Measurements from ENCODE around the gene CD276.

The CD276 gene

GRCh38 chr15:73751511-73751898 is 67.3 kb downstream of the CD276 start:
- TF ChIP-seq CTCF (IDR thresholded peaks at IDR 0.05; ENCODE audit: low read depth, low read length, missing control alignments) = no peak
- H3K4me3 ChIP-seq (ENCODE audit: low read depth, low read length) = no peak overlapping the region
- DNase-seq (ENCODE audit: low read depth) = no peak

- no peak for DNase-seq (ENCODE audit: low read depth)
- no peak for TF ChIP-seq CTCF (IDR thresholded peaks at IDR 0.05; ENCODE audit: low read depth, low read length, missing control alignments)
- H3K4me3 ChIP-seq (ENCODE audit: low read depth, low read length) = no peak overlapping the region
These were observed 68.0 kb downstream of the CD276 start for GRCh38 chr15:73751899-73752805.

GRCh38 chr15:73752806-73753193 is 68.6 kb downstream of the CD276 start:
- H3K4me3 ChIP-seq (ENCODE audit: low read depth, low read length) = no peak overlapping the region
- DNase-seq (ENCODE audit: low read depth) = no peak
- no peak for TF ChIP-seq CTCF (IDR thresholded peaks at IDR 0.05; ENCODE audit: low read depth, low read length, missing control alignments)

GRCh38 chr15:73753250-73754130 is 69.3 kb downstream of the CD276 start, which contains the start of gene INSYN1:
TSS of gene INSYN1 (minus strand) at chr15:73753351. CDS start at chr15:73751130, 2,221 bp downstream.
- H3K4me3 ChIP-seq (ENCODE audit: low read depth, low read length) = no peak within 1 kb of the TSS
- DNase-seq (ENCODE audit: low read depth) = no peak
- TF ChIP-seq CTCF (IDR thresholded peaks at IDR 0.05; ENCODE audit: low read depth, low read length, missing control alignments) = no peak

- TF ChIP-seq CTCF (IDR thresholded peaks at IDR 0.05; ENCODE audit: low read depth, low read length, missing control alignments) = no peak
- no peak overlapping the region for H3K4me3 ChIP-seq (ENCODE audit: low read depth, low read length)
- DNase-seq (ENCODE audit: low read depth) = no peak
These were observed 70.3 kb downstream of the CD276 start for GRCh38 chr15:73754461-73754860.

GRCh38 chr15:73755481-73755880 is 71.3 kb downstream of the CD276 start:
- TF ChIP-seq CTCF (IDR thresholded peaks at IDR 0.05; ENCODE audit: low read depth, low read length, missing control alignments) = no peak
- no peak for DNase-seq (ENCODE audit: low read depth)
- H3K4me3 ChIP-seq (ENCODE audit: low read depth, low read length) = no peak overlapping the region
